Retinal pigment epithelial cell (primary cell): ENCODE results near the gene ECM1.

Experiments
- DNase-seq: peaks from one replicate; pipeline ENCODE4 v3.0.0-alpha.2; 2010; ENCODE audit warnings: low read depth
- H3K4me3 ChIP-seq: 2 replicates; pipeline ENCODE4 v1.5.1; 2011; ENCODE audit warnings: mild to moderate bottlenecking, low read length, control low read depth, moderate library complexity
- TF ChIP-seq, protein P1 (sequence below): conservative IDR thresholded peaks from 2 replicates; pipeline ENCODE4 v1.5.1; 2011; ENCODE audit warnings: low read depth, low read length, control low read depth, inconsistent platforms

The ECM1 gene

DNA sequence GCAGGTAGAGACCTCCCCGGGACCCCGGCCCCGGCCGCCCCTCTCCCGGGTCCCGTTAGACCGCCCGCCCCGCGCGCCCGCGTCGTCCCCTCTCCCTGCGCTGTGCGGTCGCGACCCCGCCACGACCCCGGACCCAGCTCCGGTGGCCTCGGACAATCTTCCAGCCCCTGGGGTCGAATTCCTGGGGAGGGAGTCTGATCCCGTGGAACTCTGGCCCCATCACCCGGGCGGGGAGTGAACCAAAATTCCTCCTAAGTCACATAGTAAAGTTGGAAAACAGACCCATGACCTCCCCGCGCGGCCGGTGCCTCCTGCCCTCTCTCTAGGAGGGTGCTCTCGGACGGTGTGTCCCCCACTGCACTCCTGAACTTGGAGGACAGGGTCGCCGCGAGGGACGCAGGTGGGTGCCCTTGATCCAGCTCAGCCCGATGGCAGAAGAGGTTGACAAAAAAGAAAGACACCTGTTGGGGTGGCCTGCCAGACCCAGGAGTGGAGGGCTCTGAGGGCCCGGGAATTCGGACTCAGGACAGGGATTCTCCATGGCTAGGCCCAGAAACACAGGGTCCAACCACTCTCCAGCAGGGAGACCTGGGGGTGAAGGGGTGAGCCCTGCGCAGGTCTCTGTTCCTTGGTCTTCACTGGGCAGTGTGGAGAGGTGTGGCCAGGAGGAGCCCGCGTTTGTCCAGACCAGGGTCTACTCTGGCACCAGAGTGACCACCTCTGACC, 41.8 kb downstream of the ECM1 start:
- H3K4me3 ChIP-seq, result peak overlapping the region; percentile 35
- TF ChIP-seq, protein P1, sequence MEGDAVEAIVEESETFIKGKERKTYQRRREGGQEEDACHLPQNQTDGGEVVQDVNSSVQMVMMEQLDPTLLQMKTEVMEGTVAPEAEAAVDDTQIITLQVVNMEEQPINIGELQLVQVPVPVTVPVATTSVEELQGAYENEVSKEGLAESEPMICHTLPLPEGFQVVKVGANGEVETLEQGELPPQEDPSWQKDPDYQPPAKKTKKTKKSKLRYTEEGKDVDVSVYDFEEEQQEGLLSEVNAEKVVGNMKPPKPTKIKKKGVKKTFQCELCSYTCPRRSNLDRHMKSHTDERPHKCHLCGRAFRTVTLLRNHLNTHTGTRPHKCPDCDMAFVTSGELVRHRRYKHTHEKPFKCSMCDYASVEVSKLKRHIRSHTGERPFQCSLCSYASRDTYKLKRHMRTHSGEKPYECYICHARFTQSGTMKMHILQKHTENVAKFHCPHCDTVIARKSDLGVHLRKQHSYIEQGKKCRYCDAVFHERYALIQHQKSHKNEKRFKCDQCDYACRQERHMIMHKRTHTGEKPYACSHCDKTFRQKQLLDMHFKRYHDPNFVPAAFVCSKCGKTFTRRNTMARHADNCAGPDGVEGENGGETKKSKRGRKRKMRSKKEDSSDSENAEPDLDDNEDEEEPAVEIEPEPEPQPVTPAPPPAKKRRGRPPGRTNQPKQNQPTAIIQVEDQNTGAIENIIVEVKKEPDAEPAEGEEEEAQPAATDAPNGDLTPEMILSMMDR, result no peak
- DNase-seq, result no peak

DNA sequence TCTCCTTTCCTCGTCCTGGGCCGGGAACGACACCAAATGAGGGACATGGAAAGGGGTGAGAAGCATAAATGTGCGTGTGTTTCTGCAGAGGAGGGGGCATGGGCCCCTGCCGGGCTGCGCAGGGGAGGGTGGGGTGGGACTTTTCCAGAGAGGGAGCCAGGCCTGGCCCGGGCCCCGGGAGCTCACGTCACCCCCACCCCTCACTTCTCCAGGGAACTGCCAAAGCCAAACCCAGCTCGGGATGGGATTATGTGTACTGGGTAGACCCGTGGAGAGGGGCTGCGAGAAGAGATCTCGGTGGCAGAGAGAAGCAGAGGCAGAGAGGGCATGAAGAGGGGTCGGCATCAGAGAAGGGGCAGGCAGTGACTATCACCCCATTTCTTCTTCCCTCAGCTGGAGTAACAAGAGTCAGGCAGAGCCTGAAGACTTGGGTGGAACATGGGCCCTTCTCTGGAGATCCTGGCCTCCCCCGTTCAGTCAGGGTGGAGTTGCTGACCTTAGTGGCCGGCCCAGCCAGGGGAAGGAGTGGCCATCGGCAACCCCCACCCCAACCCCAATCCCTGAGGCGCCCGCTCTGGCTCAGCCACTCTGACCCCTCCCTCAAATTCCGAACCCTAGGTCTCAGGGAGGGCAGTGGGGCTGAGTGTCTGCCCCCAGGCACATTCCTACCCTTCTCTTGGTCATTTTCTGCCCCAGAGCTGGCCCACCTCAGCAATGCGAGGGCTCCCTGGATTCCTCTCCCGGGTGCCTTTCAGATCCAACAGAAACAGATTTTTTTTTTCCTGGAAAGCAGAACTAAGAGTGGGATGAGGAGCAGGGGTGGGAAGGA, 42.5 kb downstream of the ECM1 start:
- H3K4me3 ChIP-seq, result no peak overlapping the region
- DNase-seq, result no peak
- TF ChIP-seq, protein P1, result no peak

DNA sequence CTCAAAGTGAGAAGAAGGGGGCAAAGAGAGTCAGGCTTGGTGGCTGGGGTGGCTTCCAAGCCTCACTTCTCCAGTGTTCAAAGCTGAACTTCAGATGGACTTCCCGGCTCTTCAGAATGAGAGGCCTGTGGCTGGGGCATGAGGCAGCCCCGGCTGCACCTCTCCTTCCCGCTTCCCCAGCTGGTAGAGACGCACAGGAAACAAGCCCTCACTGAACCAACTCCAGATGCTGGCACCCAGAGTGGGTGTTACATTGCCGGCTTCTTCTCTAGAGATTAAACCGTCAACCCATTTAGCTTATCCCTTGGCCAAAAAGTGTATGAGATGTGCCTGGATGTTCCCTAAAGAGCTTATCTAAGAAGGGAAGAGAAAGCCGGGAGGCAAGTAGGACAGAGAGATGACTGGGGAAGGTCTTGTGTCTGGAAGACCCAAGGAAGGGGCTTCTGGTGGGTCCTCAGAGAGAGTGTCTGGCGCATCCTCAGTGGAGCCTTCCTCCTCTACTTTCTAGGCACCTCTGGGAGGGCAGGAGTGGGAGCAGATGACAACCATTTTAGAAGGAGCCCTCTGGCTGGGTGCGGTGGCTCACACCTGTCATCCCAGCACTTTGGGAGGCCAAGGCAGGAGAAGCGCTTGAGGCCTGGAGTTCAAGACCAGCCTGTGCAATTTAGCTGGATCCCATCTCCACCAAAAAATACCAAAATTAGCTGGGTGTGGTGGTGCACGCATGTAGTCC, 43.3 kb downstream of the ECM1 start:
- no peak for DNase-seq
- H3K4me3 ChIP-seq, result no peak overlapping the region
- TF ChIP-seq, protein P1, result no peak

DNA sequence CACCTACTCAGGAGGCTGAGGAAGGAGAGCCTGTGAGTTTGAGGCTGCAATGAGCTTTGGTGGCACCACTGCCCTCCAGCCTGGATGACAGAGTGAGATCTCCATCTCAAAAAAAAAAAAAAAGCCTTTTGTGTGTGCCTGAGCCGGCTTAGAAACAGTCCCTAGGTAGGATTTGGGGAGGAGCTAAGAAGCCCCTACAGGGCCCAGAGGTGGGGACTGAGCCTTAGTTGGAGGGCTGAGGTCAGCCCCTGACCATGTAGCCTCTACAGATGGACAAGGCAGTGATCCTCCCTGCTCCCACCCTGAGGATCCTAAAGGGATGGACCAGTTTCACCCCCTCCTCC, 43.8 kb downstream of the ECM1 start:
- DNase-seq, result no peak
- TF ChIP-seq, protein P1, result no peak
- H3K4me3 ChIP-seq, result no peak overlapping the region

DNA sequence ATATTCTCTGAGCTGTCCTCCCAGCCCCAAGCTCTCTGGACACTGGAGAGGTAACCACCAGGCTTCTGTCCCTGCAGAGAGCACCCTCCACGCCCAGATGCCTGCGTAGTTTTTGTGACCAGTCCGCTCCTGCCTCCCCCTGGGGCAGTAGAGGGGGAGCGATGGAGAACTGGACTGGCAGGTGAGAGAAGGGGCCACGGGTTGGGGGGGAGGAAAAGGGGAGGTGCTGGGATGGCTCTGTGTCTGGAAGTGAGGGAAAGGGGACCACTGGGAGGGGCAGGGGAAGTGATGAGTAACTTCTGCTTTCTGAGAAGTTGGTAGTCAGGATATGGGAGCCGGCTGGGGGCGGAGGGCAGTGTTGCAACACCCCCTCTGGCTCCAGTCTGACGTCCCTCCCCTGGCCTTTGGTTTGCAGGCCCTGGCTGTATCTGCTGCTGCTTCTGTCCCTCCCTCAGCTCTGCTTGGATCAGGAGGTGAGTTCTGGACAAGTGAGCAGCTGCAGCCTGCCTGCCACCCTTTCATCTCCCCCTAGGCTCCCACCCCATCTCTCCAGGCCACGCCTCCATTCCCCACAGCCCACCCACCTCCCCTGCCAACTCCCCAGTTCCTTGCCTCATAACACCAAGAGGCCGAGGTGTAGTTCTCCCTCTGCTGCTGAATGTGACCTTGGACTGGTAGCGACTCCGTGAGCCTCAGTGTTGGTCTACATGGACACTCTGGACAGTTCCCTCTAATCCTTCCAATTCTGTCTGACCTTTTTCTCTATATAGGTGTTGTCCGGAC, 44.4 kb downstream of the ECM1 start:
- DNase-seq, result no peak
- TF ChIP-seq, protein P1, result no peak
- no peak overlapping the region for H3K4me3 ChIP-seq

DNA sequence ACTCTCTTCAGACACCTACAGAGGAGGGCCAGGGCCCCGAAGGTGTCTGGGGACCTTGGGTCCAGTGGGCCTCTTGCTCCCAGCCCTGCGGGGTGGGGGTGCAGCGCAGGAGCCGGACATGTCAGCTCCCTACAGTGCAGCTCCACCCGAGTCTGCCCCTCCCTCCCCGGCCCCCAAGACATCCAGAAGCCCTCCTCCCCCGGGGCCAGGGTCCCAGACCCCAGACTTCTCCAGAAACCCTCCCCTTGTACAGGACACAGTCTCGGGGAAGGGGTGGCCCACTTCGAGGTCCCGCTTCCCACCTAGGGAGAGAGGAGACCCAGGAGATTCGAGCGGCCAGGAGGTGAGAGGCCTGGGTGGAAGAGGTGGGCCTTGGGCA, 45.0 kb downstream of the ECM1 start:
- no peak overlapping the region for H3K4me3 ChIP-seq
- TF ChIP-seq, protein P1, result no peak
- no peak for DNase-seq
